PC-3 (cell line): ENCODE results near the gene S100Z. TPM values are rescaled to one million over a fixed set of nuclear protein-coding genes. Genes with fewer than 3 reads are reported as not detected.
"Not testable (repeated sequence)": the region's sequence is repeated elsewhere in the genome, so short reads cannot be mapped to it uniquely, and the experiment has no call there.

Experiments used
- ATAC-seq: fragments of 200-7000 bp; cut with Tn5 transposase; 2 replicates; pipeline ENCODE4 v1.9.1; 2020; ENCODE audit warnings: mild to moderate bottlenecking, moderate library complexity
- BruUV-seq: library from RNA; stranded (reverse); fragments of 400-500 nt; replicated peaks from 2 replicates; lab custom pipeline; 2021; lab: Mats Ljungman, UMichigan
- CTCF ChIA-PET: fragments of 300-600 bp; sonication (Branson Sonifier 250); formaldehyde crosslinking; loops from one replicate; lab custom pipeline; 2022; ENCODE audit warnings: antibody characterized with exemption; lab: Charles Lee
- POLR2A ChIA-PET: fragments of 300-600 bp; sonication (Branson Sonifier 250); formaldehyde crosslinking; loops from one replicate; lab custom pipeline; 2022; ENCODE audit warnings: antibody characterized with exemption; ENCODE audit not compliant: unreplicated experiment; lab: Charles Lee
- DNase-seq: peaks from one replicate; pipeline ENCODE4 v3.0.0-alpha.2; 2015
- H2AFZ ChIP-seq: fragments of 300-600 bp; sonication (generic); 2 replicates; pipeline ENCODE4 v1.6.0; 2016; ENCODE audit warnings: antibody characterized with exemption, low read length
- H3F3A ChIP-seq: fragments of 300-600 bp; sonication (generic); one replicate; pipeline ENCODE4 v1.6.0; 2017; ENCODE audit warnings: antibody characterized with exemption, low read length, control low read depth, mild to moderate bottlenecking; ENCODE audit not compliant: unreplicated experiment
- H3K27ac ChIP-seq: fragments of 300-600 bp; sonication (generic); 2 replicates; pipeline ENCODE4 v1.5.1; 2016; ENCODE audit warnings: mild to moderate bottlenecking, low read length
- H3K27me3 ChIP-seq: fragments of 300-600 bp; sonication (generic); 2 replicates; pipeline ENCODE4 v1.6.1; 2016; ENCODE audit warnings: low read length, mixed read lengths
- H3K36me3 ChIP-seq: fragments of 300-600 bp; sonication (generic); 2 replicates; pipeline ENCODE4 v1.6.1; 2016; ENCODE audit warnings: low read depth, mixed run types, low read length, mixed read lengths
- H3K4me1 ChIP-seq: fragments of 300-600 bp; sonication (generic); 2 replicates; pipeline ENCODE4 v1.5.1; 2016; ENCODE audit warnings: low read length; ENCODE audit not compliant: insufficient read depth
- H3K4me2 ChIP-seq: fragments of 300-600 bp; sonication (generic); 2 replicates; pipeline ENCODE4 v1.6.0; 2016; ENCODE audit warnings: low read length
- H3K4me3 ChIP-seq: fragments of 300-600 bp; sonication (generic); 2 replicates; pipeline ENCODE4 v1.5.1; 2016; ENCODE audit warnings: mild to moderate bottlenecking, low read length, mixed read lengths
- H3K79me2 ChIP-seq: fragments of 300-600 bp; sonication (generic); 2 replicates; pipeline ENCODE4 v1.6.1; 2017; ENCODE audit warnings: low read length, mixed read lengths
- H3K9ac ChIP-seq: fragments of 300-600 bp; sonication (generic); 2 replicates; pipeline ENCODE4 v1.6.0; 2016; ENCODE audit warnings: mild to moderate bottlenecking, low read length
- H3K9me2 ChIP-seq: fragments of 300-600 bp; sonication (generic); replicated peaks from 2 replicates; pipeline ENCODE4 v1.6.1; 2016; ENCODE audit warnings: mixed run types, low read length, mixed read lengths
- H3K9me3 ChIP-seq: fragments of 300-600 bp; sonication (generic); 2 replicates; pipeline ENCODE4 v1.6.1; 2016; ENCODE audit warnings: low read length, mixed read lengths
- H4K20me1 ChIP-seq: fragments of 300-600 bp; sonication (generic); 2 replicates; pipeline ENCODE4 v1.6.1; 2016; ENCODE audit warnings: low read length, mixed read lengths
- CTCF ChIP-seq: fragments of 300-600 bp; sonication (generic); conservative IDR thresholded peaks from 2 replicates; pipeline ENCODE4 v1.5.1; 2017; ENCODE audit warnings: antibody characterized with exemption, low read depth, mild to moderate bottlenecking, low read length
- EZH2 ChIP-seq: fragments of 300-600 bp; sonication (generic); IDR thresholded peaks from one replicate; pipeline ENCODE4 v1.6.1; 2017; ENCODE audit warnings: antibody characterized with exemption, mild to moderate bottlenecking, low read length; ENCODE audit not compliant: unreplicated experiment
- EZH2phosphoT487 ChIP-seq: fragments of 300-600 bp; sonication (generic); IDR thresholded peaks from 2 replicates; pipeline ENCODE4 v1.6.1; 2018; ENCODE audit warnings: mild to moderate bottlenecking, antibody characterized with exemption, low read length, borderline replicate concordance
- intact Hi-C: fragments of 100-400 bp; cut with micrococcal nuclease; formaldehyde crosslinking; loops from 2 replicates; pipeline ENCODE4 v1.9.0; 2023
- total RNA-seq: library from RNA; depleted of rRNA; stranded (reverse); fragments of >200 nt; gene quantifications from 2 replicates; pipeline ENCODE4 v1.2.3, GENCODE V29; 2014

The S100Z gene
- total RNA-seq, 1 experiment from 2014 or later, result 0.11 TPM

- H3K4me3 ChIP-seq, result no peak overlapping the region
- no peak overlapping the region for H3K4me2 ChIP-seq
- H3K4me1 ChIP-seq, result no peaks in the 10 kb centered on the region
- no peak overlapping the region for H2AFZ ChIP-seq
- no peak for DNase-seq
- H4K20me1 ChIP-seq, result no peaks in the 10 kb centered on the region
- no peaks in the 10 kb centered on the region for H3K79me2 ChIP-seq
- H3K27ac ChIP-seq, result no peak overlapping the region
- no peaks in the 10 kb centered on the region for H3K9me3 ChIP-seq
- intact Hi-C loops, result no loop called here
- H3K27me3 ChIP-seq, result no peaks in the 10 kb centered on the region
- H3F3A ChIP-seq, result no peaks in the 10 kb centered on the region
- no peaks in the 10 kb centered on the region for H3K9me2 ChIP-seq
- CTCF ChIA-PET, result no interaction called here
- no peak overlapping the region for H3K9ac ChIP-seq
- POLR2A ChIA-PET, result no interaction called here
- ATAC-seq, result no peak
- TF ChIP-seq EZH2phosphoT487 (no peak), CTCF (no peak), EZH2 (no peak)
- no TSS peak for BruUV-seq
- H3K36me3 ChIP-seq, result no peaks in the 10 kb centered on the region
Observed at GRCh38 chr5:76855961-76856360, 6.1 kb downstream of the S100Z start.

GRCh38 chr5:76856800-76857199, 7.0 kb downstream of the S100Z start:
- H3K9me2 ChIP-seq, ATAC-seq, H3K9me3 ChIP-seq, BruUV-seq, H4K20me1 ChIP-seq, H2AFZ ChIP-seq, intact Hi-C loops, CTCF ChIA-PET, H3K27ac ChIP-seq, DNase-seq, H3K9ac ChIP-seq, H3K4me3 ChIP-seq, POLR2A ChIA-PET, H3K4me1 ChIP-seq, H3K36me3 ChIP-seq, H3K27me3 ChIP-seq, H3F3A ChIP-seq, H3K4me2 ChIP-seq, H3K79me2 ChIP-seq: not testable (repeated sequence)

- TF ChIP-seq EZH2 (no peak), EZH2phosphoT487 (no peak), CTCF (no peak)
- Histone ChIP-seq H3K4me3 (no peak overlapping the region), H2AFZ (no peak overlapping the region), H3K9ac (no peak overlapping the region), H3K79me2 (no peaks in the 10 kb centered on the region), H3K27me3 (no peaks in the 10 kb centered on the region), H3K9me2 (no peaks in the 10 kb centered on the region), H3K27ac (no peak overlapping the region), H4K20me1 (no peaks in the 10 kb centered on the region), H3K4me2 (no peak overlapping the region), H3K9me3 (no peaks in the 10 kb centered on the region), H3F3A (no peaks in the 10 kb centered on the region), H3K4me1 (peaks cover 7% of the 10 kb centered on the region; the same call in 1 of the 2 replicates), H3K36me3 (no peaks in the 10 kb centered on the region)
- intact Hi-C loops, result loop anchor here (2.0 to 10.0 kb wide), 3 partner anchors 259 to 575 kb away; no protein-coding TSS in a partner anchor
- ChIA-PET CTCF (no interaction called here), POLR2A (no interaction called here)
- DNase-seq (no peak), ATAC-seq (no peak)
- BruUV-seq, result no TSS peak
Observed at GRCh38 chr5:76859591-76860247, 9.9 kb downstream of the S100Z start.
